A549 (cell line): ENCODE measurements around the gene FGF19. TPM values are rescaled to one million over a fixed set of nuclear protein-coding genes. Genes with fewer than 3 reads are reported as not detected.

Experiments used
- ATAC-seq, 2 experiments: fragments of 200-7000 bp in 1 of 2; fragments of >200 bp in 1 of 2; cut with Nextera tagmentation in 1 of 2; cut with Tn5 transposase in 1 of 2; 3 replicates each; pipeline versions ENCODE4 v1.8.0 to v1.9.1; 2018 to 2020; ENCODE audit warnings: mild to moderate bottlenecking in 1 of 2, moderate library complexity in 1 of 2
- CTCF ChIA-PET: fragments of 300-600 bp; sonication (Branson Sonifier 250); formaldehyde crosslinking; extraction: SDS; loops from one replicate; lab custom pipeline; 2021; ENCODE audit warnings: antibody characterized with exemption, inconsistent platforms; lab: Yijun Ruan, JAX
- POLR2A ChIA-PET: fragments of 350-600 bp; formaldehyde crosslinking; extraction: SDS; loops from one replicate; lab custom pipeline; 2021; ENCODE audit warnings: antibody characterized with exemption, inconsistent platforms; lab: Yijun Ruan, JAX
- DNase-seq, 2 experiments: peaks; one replicate each; pipeline versions ENCODE4 v3.0.0 to v3.0.0-alpha.2; 2011 to 2016; ENCODE audit warnings: low read depth in 1 of 2, low spot score in 1 of 2
- FAIRE-seq: peaks from 2 replicates; lab custom pipeline; 2011; peaks lifted over from hg19 to GRCh38; lab: Jason Lieb, UNC
- H3K27ac ChIP-seq, 2 experiments: fragments of >200 bp; sonication (Bioruptor Twin); formaldehyde crosslinking; 3 replicates each; pipeline ENCODE4 v1.5.1; 2016 to 2017
- H3K4me1 ChIP-seq: fragments of >200 bp; sonication (Bioruptor Twin); formaldehyde crosslinking; 3 replicates; pipeline ENCODE4 v1.6.1; 2016
- H3K4me2 ChIP-seq: fragments of >200 bp; sonication (Bioruptor Twin); formaldehyde crosslinking; 3 replicates; pipeline ENCODE4 v1.6.1; 2016
- H3K4me3 ChIP-seq: fragments of >200 bp; sonication (Bioruptor Twin); formaldehyde crosslinking; 3 replicates; pipeline ENCODE4 v1.5.1; 2016
- H3K9me3 ChIP-seq: fragments of >200 bp; sonication (Bioruptor Twin); formaldehyde crosslinking; 3 replicates; pipeline ENCODE4 v1.6.1; 2016
- CHD2 ChIP-seq: fragments of 150-350 bp; IDR thresholded peaks from 2 replicates; pipeline ENCODE4 v1.6.1; 2014; ENCODE audit warnings: low read length; ENCODE audit not compliant: partially characterized antibody
- CHD4 ChIP-seq: fragments of 200-600 bp; sonication (generic); IDR thresholded peaks from 2 replicates; pipeline ENCODE4 v1.6.1; 2016; ENCODE audit warnings: antibody characterized with exemption, mild to moderate bottlenecking, borderline replicate concordance
- EHMT2 ChIP-seq: fragments of 200-600 bp; sonication (generic); IDR thresholded peaks from 2 replicates; pipeline ENCODE4 v1.6.1; 2016; ENCODE audit warnings: antibody characterized with exemption, low read depth, mild to moderate bottlenecking, moderate library complexity
- EP300 ChIP-seq, 2 experiments: fragments of >200 bp; sonication (Bioruptor Twin); formaldehyde crosslinking; IDR thresholded peaks; 2 replicates in 1 of 2; 3 replicates in 1 of 2; pipeline ENCODE4 v1.6.1; 2016 to 2017
- FOSL2 ChIP-seq, 2 experiments: fragments of 450-650 bp in 1 of 2; fragments of >200 bp in 1 of 2; sonication (Bioruptor Twin) in 1 of 2; formaldehyde crosslinking; IDR thresholded peaks; 2 replicates each; pipeline versions ENCODE4 v1.5.0 to v1.6.1; 2016 to 2020; ENCODE audit warnings: mild to moderate bottlenecking in 1 of 2, moderate library complexity in 1 of 2
- HOXA7 ChIP-seq: fragments of 250-450 bp; sonication (Bioruptor Pico); IDR thresholded peaks from 2 replicates; pipeline ENCODE4 v1.5.0; 2020; ENCODE audit warnings: mild to moderate bottlenecking, moderate library complexity
- HOXB13 ChIP-seq: fragments of 250-450 bp; sonication (Bioruptor Pico); IDR thresholded peaks from 2 replicates; pipeline ENCODE4 v1.5.0; 2020; ENCODE audit warnings: low read depth, mild to moderate bottlenecking, moderate library complexity
- JUNB ChIP-seq: fragments of >200 bp; sonication (Bioruptor Twin); formaldehyde crosslinking; IDR thresholded peaks from 2 replicates; pipeline ENCODE4 v1.6.1; 2016
- KDM5A ChIP-seq: fragments of 200-600 bp; sonication (generic); IDR thresholded peaks from 2 replicates; pipeline ENCODE4 v1.6.1; 2016; ENCODE audit warnings: antibody characterized with exemption, mild to moderate bottlenecking
- MAZ ChIP-seq: fragments of 150-350 bp; IDR thresholded peaks from 2 replicates; pipeline ENCODE4 v1.6.1; 2014; ENCODE audit warnings: antibody characterized with exemption, low read depth, low read length, borderline replicate concordance
- MYC ChIP-seq: IDR thresholded peaks from 2 replicates; pipeline ENCODE4 v1.6.1; 2012; ENCODE audit warnings: mild to moderate bottlenecking, inconsistent platforms, low read length, improper control_type of control experiment, borderline replicate concordance
- PHF8 ChIP-seq: fragments of 200-600 bp; sonication (generic); IDR thresholded peaks from 2 replicates; pipeline ENCODE4 v1.6.1; 2016; ENCODE audit warnings: low read depth, mild to moderate bottlenecking, antibody characterized with exemption, moderate library complexity, borderline replicate concordance
- POLR2AphosphoS2 ChIP-seq: conservative IDR thresholded peaks from 2 replicates; pipeline ENCODE4 v1.6.1; 2012; ENCODE audit warnings: low read length, improper control_type of control experiment, inconsistent platforms
- RAD21 ChIP-seq, 2 experiments: fragments of >200 bp in 1 of 2; sonication (Bioruptor Twin) in 1 of 2; formaldehyde crosslinking in 1 of 2; IDR thresholded peaks in 1 of 2; conservative IDR thresholded peaks in 1 of 2; 2 replicates in 1 of 2; 3 replicates in 1 of 2; pipeline ENCODE4 v1.6.1; 2012 to 2018; ENCODE audit warnings: inconsistent platforms in 1 of 2
- RARB ChIP-seq: fragments of 250-450 bp; sonication (Bioruptor Pico); IDR thresholded peaks from 2 replicates; pipeline ENCODE4 v1.8.0; 2021; ENCODE audit warnings: mild to moderate bottlenecking, moderate library complexity
- RFX5 ChIP-seq: fragments of 450-650 bp; IDR thresholded peaks from 2 replicates; pipeline ENCODE4 v1.7.1; 2014; ENCODE audit warnings: antibody characterized with exemption, mild to moderate bottlenecking, moderate library complexity
- RNF2 ChIP-seq: fragments of 200-600 bp; sonication (generic); IDR thresholded peaks from 2 replicates; pipeline ENCODE4 v1.6.1; 2016; ENCODE audit warnings: low read depth, mild to moderate bottlenecking, antibody characterized with exemption, moderate library complexity, borderline replicate concordance
- SREBF2 ChIP-seq: fragments of 450-650 bp; IDR thresholded peaks from 2 replicates; pipeline ENCODE4 v1.6.1; 2014; ENCODE audit warnings: mild to moderate bottlenecking, moderate library complexity
- TFCP2L1 ChIP-seq: fragments of 250-450 bp; sonication (Bioruptor Pico); IDR thresholded peaks from 2 replicates; pipeline ENCODE4 v1.5.0; 2021; ENCODE audit warnings: mild to moderate bottlenecking
- ZNF302 ChIP-seq: fragments of 250-450 bp; sonication (Bioruptor Pico); IDR thresholded peaks from 2 replicates; pipeline ENCODE4 v1.9.0; 2021; ENCODE audit warnings: inconsistent platforms, mild to moderate bottlenecking, moderate library complexity
- WGBS: methylation state at CpG from one replicate; pipeline ENCODE4 v1.1.6; 2017; ENCODE audit errors: missing lambda C conversion rate; 5-methylcytosine and 5-hydroxymethylcytosine counted together
- polyA plus RNA-seq, 4 experiments: library from polyadenylated mRNA; depleted of rRNA in 3 of 4; stranded (reverse); fragments of >200 nt; fragmentation: RNase III in 1 of 4; extraction: RNeasy Plus Mini Kit Qiagen cat#74134 plus additional on column Dnase treatment in 1 of 4; gene quantifications; 2 replicates in 3 of 4; 3 replicates in 1 of 4; pipeline ENCODE4 v1.2.3, GENCODE V29; 2011 to 2017
- TF ChIP-seq, protein P1 (sequence below): fragments of 200-600 bp; sonication (generic); IDR thresholded peaks from 2 replicates; pipeline ENCODE4 v1.6.1; 2016; ENCODE audit warnings: antibody characterized with exemption, mild to moderate bottlenecking, moderate library complexity
- TF ChIP-seq, protein P2 (sequence below): fragments of >200 bp; sonication (Bioruptor Twin); formaldehyde crosslinking; IDR thresholded peaks from 3 replicates; pipeline ENCODE4 v1.6.1; 2016
- TF ChIP-seq, protein P3 (sequence below): fragments of 250-450 bp; sonication (Bioruptor Pico); IDR thresholded peaks from 2 replicates; pipeline ENCODE4 v1.5.0; 2020; ENCODE audit warnings: low read depth, mild to moderate bottlenecking, moderate library complexity
- TF ChIP-seq, protein P4 (sequence below): fragments of 150-350 bp; IDR thresholded peaks from 2 replicates; pipeline ENCODE4 v1.6.1; 2014; ENCODE audit warnings: low read depth, mild to moderate bottlenecking, low read length
- TF ChIP-seq, protein P5 (sequence below): fragments of 250-450 bp; sonication (Bioruptor Pico); IDR thresholded peaks from 2 replicates; pipeline ENCODE4 v1.5.0; 2021; ENCODE audit warnings: mild to moderate bottlenecking, moderate library complexity, borderline replicate concordance

The FGF19 gene
- polyA plus RNA-seq, 2 of the 4 experiments (the other 2 are of a cell fraction), result 0.05 to 0.31 TPM

DNA sequence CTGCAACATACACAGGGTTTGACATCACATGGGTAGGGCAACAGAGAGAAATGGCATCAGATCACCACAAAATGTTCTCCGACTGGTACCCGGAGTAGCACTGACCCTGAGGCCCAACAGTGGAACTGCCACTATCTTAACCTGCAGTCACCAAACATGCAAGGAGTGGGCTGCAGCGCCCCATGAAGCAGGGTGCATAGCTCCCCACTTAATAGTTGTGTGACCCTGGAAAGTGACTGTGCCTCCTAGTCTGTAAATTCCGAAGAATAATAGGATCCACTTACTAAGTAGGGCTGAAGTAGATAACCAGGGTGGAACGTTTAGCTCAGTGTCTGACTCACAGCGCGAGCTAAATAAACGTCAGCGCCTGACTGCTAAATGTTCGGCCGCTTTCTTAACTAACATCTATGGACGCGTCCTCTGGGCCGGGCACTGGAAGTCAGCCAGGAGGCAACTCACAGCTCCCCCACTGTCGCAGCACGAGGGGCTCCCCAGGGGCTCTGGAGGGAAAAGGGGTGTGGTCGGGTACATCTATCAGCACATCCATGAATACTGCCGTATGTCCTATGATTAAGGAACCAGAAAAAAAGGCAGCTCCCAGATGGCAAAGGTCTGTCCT lies 29.4 kb downstream of the FGF19 start:
- Histone ChIP-seq H3K4me1 (peaks cover 29% of the 10 kb centered on the region), H3K27ac (peak overlapping the region; percentile 87 to 95), H3K9me3 (no peaks in the 10 kb centered on the region), H3K4me3 (peak overlapping the region; percentile 86)
- POLR2A ChIA-PET, result interaction anchor here (2.2 kb wide), 1 partner anchor 378 kb away, joined by 5 read pairs; no protein-coding TSS in a partner anchor
- FAIRE-seq (no peak), DNase-seq (no peak), ATAC-seq (peak in 1 of 2 experiments; percentile 15; a peak in 3 of 6 replicates)
- CTCF ChIA-PET, result interaction anchor here (0.7 to 4.1 kb wide), 16 partner anchors 9 to 600 kb away, joined by 3 to 25 read pairs (median 3); no protein-coding TSS in a partner anchor
- WGBS, result 11% methylated on average over 18 of the region's 18 CpGs
- TF ChIP-seq RARB (CRISPR knock-in tag) (no peak), EHMT2 (no peak), RAD21 (conservative IDR thresholded peaks at IDR 0.05 in 1 of 2, IDR thresholded peaks at IDR 0.05 in 1 of 2) (no peak), EP300 (IDR thresholded peaks at IDR 0.05) (no peak), ZNF302 (CRISPR knock-in tag) (no peak), MAZ (no peak), SREBF2 (no peak)
- TF ChIP-seq, protein P1, sequence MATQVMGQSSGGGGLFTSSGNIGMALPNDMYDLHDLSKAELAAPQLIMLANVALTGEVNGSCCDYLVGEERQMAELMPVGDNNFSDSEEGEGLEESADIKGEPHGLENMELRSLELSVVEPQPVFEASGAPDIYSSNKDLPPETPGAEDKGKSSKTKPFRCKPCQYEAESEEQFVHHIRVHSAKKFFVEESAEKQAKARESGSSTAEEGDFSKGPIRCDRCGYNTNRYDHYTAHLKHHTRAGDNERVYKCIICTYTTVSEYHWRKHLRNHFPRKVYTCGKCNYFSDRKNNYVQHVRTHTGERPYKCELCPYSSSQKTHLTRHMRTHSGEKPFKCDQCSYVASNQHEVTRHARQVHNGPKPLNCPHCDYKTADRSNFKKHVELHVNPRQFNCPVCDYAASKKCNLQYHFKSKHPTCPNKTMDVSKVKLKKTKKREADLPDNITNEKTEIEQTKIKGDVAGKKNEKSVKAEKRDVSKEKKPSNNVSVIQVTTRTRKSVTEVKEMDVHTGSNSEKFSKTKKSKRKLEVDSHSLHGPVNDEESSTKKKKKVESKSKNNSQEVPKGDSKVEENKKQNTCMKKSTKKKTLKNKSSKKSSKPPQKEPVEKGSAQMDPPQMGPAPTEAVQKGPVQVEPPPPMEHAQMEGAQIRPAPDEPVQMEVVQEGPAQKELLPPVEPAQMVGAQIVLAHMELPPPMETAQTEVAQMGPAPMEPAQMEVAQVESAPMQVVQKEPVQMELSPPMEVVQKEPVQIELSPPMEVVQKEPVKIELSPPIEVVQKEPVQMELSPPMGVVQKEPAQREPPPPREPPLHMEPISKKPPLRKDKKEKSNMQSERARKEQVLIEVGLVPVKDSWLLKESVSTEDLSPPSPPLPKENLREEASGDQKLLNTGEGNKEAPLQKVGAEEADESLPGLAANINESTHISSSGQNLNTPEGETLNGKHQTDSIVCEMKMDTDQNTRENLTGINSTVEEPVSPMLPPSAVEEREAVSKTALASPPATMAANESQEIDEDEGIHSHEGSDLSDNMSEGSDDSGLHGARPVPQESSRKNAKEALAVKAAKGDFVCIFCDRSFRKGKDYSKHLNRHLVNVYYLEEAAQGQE, result no peak
- TF ChIP-seq, all 56 proteins: peak for 0
- peak overlapping the region; percentile 97 for H3K4me2 ChIP-seq

DNA sequence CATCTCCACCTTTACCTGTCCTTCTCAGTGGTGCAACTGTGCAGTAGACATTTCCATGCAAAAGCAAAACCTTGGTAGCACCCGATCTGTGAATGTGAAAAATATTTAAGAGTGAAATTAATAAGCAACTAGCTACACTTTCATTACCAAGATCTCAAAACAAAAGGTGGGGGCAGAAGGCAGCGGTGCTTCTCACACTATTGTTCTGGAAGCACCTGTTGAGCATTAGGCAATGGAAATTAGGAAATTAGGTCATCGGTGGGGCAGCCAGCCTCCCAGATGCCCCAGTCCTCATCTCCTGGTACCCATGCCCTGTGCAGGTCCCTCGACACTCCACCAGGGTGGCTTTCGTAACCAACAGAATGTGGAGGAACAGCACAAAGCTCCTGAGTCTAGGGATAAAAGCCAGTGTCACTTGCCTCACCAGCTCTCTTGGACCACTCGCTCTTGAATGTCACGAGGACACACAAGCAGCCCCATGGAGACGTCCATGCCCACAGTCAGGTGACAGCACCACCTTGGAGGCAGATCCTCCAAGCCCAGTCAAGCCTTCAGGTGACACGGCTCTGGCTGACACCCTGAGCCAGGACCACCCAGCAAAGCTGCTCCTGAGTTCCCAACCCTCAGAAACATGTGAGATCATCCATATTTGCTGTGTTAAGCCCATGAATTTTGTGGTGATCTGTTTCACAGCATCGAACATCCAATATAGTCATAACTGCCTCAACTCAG lies 31.9 kb downstream of the FGF19 start:
- CTCF ChIA-PET, result interaction anchor here (1.2 to 9.2 kb wide), 9 partner anchors 7 to 583 kb away, joined by 4 to 220 read pairs (median 14); partner anchors contain the start of gene CCND1
- Histone ChIP-seq H3K4me1 (peaks cover 29% of the 10 kb centered on the region), H3K27ac (no peak overlapping the region), H3K4me3 (no peak overlapping the region), H3K9me3 (no peaks in the 10 kb centered on the region), H3K4me2 (no peak overlapping the region)
- WGBS, result 89% methylated on average over 9 of the region's 10 CpGs
- no peak for ATAC-seq
- DNase-seq, result no peak
- POLR2A ChIA-PET, result no interaction called here
- no peak for FAIRE-seq
- no peak for TF ChIP-seq MYC
- no peak for TF ChIP-seq RNF2
- no peak for TF ChIP-seq JUNB
- TF ChIP-seq SREBF2, result no peak
- TF ChIP-seq CHD4, result no peak
- TF ChIP-seq, protein P2, sequence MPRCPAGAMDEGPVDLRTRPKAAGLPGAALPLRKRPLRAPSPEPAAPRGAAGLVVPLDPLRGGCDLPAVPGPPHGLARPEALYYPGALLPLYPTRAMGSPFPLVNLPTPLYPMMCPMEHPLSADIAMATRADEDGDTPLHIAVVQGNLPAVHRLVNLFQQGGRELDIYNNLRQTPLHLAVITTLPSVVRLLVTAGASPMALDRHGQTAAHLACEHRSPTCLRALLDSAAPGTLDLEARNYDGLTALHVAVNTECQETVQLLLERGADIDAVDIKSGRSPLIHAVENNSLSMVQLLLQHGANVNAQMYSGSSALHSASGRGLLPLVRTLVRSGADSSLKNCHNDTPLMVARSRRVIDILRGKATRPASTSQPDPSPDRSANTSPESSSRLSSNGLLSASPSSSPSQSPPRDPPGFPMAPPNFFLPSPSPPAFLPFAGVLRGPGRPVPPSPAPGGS, result no peak
- TF ChIP-seq HOXB13 (CRISPR knock-in tag), result no peak
- no peak for TF ChIP-seq PHF8
- no peak for TF ChIP-seq POLR2AphosphoS2
- TF ChIP-seq, protein P3, sequence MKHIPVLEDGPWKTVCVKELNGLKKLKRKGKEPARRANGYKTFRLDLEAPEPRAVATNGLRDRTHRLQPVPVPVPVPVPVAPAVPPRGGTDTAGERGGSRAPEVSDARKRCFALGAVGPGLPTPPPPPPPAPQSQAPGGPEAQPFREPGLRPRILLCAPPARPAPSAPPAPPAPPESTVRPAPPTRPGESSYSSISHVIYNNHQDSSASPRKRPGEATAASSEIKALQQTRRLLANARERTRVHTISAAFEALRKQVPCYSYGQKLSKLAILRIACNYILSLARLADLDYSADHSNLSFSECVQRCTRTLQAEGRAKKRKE (CRISPR knock-in tag), result no peak
- TF ChIP-seq FOSL2 (IDR thresholded peaks at IDR 0.05), result no peak
- TF ChIP-seq FOSL2 (CRISPR knock-in tag; IDR thresholded peaks at IDR 0.05), result no peak
- no peak for TF ChIP-seq MAZ
- no peak for TF ChIP-seq TFCP2L1 (CRISPR knock-in tag)
- TF ChIP-seq HOXA7 (CRISPR knock-in tag), result no peak
- no peak for TF ChIP-seq CHD2
- TF ChIP-seq, protein P4, sequence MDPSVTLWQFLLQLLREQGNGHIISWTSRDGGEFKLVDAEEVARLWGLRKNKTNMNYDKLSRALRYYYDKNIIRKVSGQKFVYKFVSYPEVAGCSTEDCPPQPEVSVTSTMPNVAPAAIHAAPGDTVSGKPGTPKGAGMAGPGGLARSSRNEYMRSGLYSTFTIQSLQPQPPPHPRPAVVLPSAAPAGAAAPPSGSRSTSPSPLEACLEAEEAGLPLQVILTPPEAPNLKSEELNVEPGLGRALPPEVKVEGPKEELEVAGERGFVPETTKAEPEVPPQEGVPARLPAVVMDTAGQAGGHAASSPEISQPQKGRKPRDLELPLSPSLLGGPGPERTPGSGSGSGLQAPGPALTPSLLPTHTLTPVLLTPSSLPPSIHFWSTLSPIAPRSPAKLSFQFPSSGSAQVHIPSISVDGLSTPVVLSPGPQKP, result no peak
- TF ChIP-seq KDM5A, result no peak
- TF ChIP-seq, protein P5, sequence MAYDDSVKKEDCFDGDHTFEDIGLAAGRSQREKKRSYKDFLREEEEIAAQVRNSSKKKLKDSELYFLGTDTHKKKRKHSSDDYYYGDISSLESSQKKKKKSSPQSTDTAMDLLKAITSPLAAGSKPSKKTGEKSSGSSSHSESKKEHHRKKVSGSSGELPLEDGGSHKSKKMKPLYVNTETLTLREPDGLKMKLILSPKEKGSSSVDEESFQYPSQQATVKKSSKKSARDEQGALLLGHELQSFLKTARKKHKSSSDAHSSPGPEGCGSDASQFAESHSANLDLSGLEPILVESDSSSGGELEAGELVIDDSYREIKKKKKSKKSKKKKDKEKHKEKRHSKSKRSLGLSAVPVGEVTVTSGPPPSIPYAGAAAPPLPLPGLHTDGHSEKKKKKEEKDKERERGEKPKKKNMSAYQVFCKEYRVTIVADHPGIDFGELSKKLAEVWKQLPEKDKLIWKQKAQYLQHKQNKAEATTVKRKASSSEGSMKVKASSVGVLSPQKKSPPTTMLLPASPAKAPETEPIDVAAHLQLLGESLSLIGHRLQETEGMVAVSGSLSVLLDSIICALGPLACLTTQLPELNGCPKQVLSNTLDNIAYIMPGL (CRISPR knock-in tag), result no peak
- no peak for TF ChIP-seq RFX5
